HG03342 (cell line): Measurements from ENCODE around the gene PRIM2.
"Not testable (repeated sequence)": the region's sequence is repeated elsewhere in the genome, so short reads cannot be mapped to it uniquely, and the experiment has no call there.

Experiments used
- ATAC-seq: cut with Tn5 transposase; IDR thresholded peaks from one replicate; pipeline ENCODE4 v1.9.1; 2021; ENCODE audit warnings: mild to moderate bottlenecking, moderate library complexity; ENCODE audit not compliant: unreplicated experiment

Gene PRIM2

GRCh38 chr6:57307850-57308249 lies 9.6 kb upstream of the PRIM2 start:
- no peak for ATAC-seq

DNA sequence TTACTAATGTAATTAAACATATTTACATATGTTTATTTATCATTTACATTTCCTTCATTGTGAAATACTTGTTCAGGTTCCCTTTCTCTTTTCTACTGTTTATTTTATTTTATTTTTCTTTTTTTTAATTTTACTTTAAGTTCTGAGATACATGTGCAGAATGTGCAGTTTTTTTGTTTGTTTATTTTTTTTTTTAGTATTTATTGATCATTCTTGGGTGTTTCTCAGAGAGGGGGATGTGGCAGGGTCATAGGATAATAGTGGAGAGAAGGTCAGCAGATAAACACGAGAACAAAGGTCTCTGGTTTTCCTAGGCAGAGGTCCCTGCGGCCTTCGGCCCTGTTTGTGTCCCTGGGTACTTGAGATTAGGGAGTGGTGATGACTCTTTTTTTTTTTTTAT lies 8.7 kb upstream of the PRIM2 start:
- ATAC-seq, result not testable (repeated sequence)

GRCh38 chr6:57310095-57310816 lies 7.2 kb upstream of the PRIM2 start:
- ATAC-seq, result not testable (repeated sequence)

- no peak for ATAC-seq
These were observed 6.6 kb upstream of the PRIM2 start for GRCh38 chr6:57310817-57311157.

DNA sequence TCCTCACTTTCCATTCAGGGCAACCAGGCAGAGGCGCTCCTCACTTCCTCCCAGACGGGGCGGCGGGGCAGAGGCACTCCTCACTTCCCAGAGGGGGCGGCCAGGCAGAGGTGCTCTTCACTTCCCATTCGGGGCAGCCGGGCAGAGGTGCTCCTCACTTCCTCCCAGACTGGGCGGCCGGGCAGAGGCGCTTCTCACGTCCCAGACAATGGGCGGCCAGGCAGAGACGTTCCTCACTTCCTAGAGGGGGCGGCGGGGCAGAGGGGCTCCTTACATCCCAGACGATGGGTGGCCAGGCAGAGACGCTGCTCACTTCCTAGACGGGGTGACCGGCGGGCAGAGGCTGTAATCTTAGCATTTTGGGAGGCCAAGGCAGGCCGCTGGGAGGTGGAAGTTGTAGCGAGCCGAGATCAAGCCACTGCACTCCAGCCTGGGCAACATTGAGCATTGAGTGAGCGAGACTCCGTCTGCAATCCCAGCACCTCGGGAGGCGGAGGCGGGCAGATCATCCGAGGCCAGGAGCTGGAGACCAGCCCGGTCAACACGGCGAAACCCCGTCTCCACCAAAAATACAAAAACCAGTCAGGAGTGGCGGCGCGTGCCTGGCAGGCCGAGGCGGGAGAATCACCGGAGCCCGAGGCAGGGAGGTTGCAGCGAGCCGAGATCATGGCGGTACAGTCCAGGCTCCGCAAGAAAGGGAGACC lies 6.0 kb upstream of the PRIM2 start:
- ATAC-seq, result not testable (repeated sequence)

GRCh38 chr6:57312004-57312345 lies 5.5 kb upstream of the PRIM2 start:
- no peak for ATAC-seq

DNA sequence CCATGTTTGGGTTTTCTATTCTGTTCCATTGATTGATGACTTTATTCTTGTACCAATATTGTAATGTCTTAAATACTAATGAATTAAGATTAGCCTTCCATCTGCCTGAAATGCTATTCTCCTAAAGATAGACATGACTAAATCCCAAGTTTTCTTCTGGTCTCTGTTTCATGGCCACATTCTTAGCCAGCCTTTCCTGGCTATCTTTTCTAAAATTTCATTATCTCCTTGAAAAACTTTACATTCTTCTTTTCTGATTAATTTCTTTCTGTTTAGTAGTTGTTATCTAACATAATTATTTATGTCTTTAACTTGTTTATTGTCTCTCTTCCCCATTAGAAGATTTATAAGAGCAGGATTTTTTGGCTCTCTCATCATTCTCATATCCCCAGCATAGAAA lies 4.4 kb upstream of the PRIM2 start:
- ATAC-seq, result no peak

DNA sequence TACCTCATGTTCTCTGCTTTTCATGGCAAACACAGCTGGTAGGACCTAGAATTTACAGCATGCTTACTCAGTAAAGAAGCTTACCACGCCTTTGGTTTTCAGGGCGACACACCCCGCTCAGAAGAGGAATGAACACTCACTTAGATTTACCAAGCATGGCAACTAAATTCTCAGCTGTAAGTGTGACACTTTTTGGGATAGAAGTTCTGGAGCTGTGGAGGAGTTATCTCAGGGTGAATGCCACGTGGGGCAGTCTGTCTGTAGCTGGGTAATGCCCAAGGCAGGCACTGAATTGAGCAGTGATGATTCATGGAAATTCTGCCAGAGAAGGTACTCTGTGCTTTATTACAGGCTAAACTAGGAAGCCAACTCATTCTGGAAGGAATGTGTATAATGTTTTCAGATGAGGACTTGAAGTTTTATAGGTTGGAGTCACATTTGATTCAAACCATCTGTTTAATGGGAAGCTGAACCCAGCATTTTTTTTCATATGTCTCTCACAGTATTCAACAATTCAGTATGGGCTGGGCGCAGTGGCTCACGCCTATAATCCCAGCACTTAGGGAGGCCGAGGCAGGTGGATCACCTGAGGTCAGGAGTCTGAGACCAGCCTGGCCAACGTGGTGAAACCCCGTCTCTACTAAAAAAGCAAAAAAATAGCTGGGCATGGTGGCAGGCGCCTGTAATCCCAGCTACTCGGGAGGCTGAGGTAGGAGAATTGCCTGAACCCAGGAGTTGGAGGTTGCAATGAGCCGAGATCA lies 3.5 kb upstream of the PRIM2 start:
- ATAC-seq, result no peak

- no peak for ATAC-seq
These were observed 2.3 kb upstream of the PRIM2 start for GRCh38 chr6:57315111-57315510.

- ATAC-seq, result no peak
These were observed 1.6 kb upstream of the PRIM2 start for GRCh38 chr6:57315851-57316250.

GRCh38 chr6:57316581-57317059 lies 810 bp upstream of the PRIM2 start:
- ATAC-seq, result peak; percentile 86

- no peak for ATAC-seq
These were observed 7.1 kb downstream of the PRIM2 start for GRCh38 chr6:57324538-57324937.

DNA sequence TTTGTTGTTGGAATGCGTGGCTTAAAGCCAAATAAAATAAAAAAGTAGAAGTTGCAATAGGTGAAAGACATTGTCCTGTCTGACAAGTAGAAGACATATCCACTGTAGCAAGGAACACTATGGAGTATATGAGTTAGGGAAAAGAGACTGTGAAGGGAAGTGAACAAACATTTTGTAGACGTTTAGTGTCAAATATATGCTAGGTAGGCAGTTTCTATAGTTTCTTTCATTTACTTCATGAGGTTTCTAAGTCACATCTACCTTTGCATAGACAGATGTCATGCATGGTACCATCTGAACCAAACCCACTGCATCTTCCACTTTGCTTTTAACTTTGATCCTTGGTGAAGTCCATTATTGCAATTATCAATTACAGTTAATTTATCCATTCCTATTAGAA lies 9.9 kb downstream of the PRIM2 start:
- no peak for ATAC-seq

DNA sequence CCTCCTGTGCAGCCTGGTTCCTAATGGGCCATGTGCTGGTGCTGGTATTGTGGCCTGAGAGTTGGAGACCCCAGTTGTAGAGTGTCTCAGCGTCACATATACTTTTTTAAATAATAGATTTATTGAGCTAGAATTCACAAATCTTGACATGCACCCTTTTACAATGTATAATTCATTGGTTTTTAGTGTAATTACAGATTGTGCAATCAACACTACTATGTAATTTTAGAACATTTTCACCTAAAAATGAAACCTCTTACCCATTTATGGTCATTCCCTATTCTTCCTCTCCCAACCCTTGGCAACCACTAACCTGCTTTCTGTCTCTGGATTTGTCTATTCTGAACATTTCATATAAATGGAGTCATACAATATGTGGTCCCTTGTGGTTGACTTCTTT lies 10.6 kb downstream of the PRIM2 start:
- ATAC-seq, result no peak

- ATAC-seq, result no peak
These were observed 12.5 kb downstream of the PRIM2 start for GRCh38 chr6:57329933-57330332.

DNA sequence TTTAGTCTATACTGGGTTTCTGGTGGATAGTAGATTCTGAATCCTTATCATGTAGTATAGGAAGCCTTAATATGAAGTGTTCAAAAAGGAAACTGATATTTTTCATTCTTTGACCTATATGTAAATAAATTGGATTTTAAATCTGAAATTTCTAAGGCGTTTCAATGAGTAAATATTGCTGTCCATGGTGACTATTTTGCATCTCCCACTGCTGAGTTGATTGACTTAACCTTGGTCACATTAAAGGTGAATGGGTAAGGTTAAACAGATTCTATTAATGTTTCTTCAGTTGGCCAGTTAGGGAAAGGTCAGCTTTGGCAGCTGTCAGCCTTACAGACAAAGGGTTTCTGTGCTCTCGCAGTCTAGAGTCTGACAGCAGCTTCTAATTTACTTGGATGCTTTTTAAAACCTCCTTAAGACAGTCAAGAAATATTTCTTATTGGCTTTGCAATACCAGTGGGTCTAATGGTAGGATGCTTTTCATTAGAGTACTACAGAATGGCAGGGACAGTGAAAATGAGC lies 24.8 kb downstream of the PRIM2 start:
- ATAC-seq, result no peak

GRCh38 chr6:57343342-57343741 lies 25.9 kb downstream of the PRIM2 start:
- not testable (repeated sequence) for ATAC-seq

DNA sequence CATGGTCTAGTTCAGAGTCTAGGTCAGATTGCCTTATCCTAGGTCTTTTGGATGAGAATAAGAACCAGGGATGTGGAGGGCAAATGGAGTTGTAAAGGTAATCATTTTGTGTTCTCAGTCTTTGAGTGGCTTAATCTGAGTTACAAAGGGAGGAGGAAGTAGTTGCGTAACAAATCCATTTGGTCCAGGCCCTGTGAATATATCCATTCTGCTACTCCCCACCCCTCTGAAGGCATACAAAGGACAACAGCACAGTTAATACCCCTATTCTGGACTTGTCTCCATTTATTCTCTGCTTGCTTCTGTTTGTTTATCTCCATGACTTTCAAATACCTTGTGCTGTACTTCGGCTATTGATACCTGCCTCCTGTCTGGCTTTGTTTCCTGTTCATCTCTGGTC lies 29.3 kb downstream of the PRIM2 start:
- not testable (repeated sequence) for ATAC-seq

GRCh38 chr6:57347597-57347996 lies 30.2 kb downstream of the PRIM2 start:
- ATAC-seq, result not testable (repeated sequence)

GRCh38 chr6:57350443-57350842 lies 33.0 kb downstream of the PRIM2 start:
- peak; percentile 75 for ATAC-seq

DNA sequence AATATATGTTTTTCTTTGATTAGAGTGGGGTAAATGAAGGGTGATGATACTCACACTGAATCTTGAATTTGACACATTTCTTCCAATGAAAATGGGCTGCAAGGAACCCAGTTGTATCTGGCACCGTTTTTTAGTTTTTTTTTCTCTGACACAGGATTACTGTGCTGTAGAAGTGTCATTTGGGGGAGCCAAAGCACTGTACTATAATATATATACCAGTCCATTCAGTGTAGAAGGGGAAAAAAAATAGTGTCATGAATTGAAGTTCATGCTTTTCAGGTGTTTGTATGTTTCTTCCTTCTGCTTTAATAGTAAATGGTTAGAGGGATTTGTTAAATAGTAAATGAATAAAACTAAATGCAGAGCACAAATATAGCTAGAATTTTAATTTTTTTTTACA lies 35.2 kb downstream of the PRIM2 start:
- ATAC-seq, result not testable (repeated sequence)

- not testable (repeated sequence) for ATAC-seq
These were observed 40.9 kb downstream of the PRIM2 start for GRCh38 chr6:57358319-57358718.
